Hematopoietic multipotent progenitor cell (in vitro differentiated cells): ENCODE results near the gene PAPPA. TPM values are rescaled to one million over a fixed set of nuclear protein-coding genes. Genes with fewer than 3 reads are reported as not detected.

ENCODE experiments used
- DNase-seq, 3 donors: peaks; one replicate each; pipeline ENCODE4 v3.0.0-alpha.2; 2011 to 2015; ENCODE audit warnings: low read depth in 2 of 3, low spot score in 2 of 3
- total RNA-seq: library from RNA; depleted of rRNA; stranded (reverse); fragments of >200 nt; gene quantifications from one replicate; pipeline ENCODE4 v1.2.3, GENCODE V29; 2012

PAPPA gene
- total RNA-seq, 1 donor, result under 0.01 TPM

GRCh38 chr9:116449949-116450348 is 296.4 kb downstream of the PAPPA start:
- DNase-seq, result no peak

- DNase-seq, result peak in 2 of 3 donors; percentile 38 to 48
These were observed 297.0 kb downstream of the PAPPA start for GRCh38 chr9:116450378-116451139.

DNA sequence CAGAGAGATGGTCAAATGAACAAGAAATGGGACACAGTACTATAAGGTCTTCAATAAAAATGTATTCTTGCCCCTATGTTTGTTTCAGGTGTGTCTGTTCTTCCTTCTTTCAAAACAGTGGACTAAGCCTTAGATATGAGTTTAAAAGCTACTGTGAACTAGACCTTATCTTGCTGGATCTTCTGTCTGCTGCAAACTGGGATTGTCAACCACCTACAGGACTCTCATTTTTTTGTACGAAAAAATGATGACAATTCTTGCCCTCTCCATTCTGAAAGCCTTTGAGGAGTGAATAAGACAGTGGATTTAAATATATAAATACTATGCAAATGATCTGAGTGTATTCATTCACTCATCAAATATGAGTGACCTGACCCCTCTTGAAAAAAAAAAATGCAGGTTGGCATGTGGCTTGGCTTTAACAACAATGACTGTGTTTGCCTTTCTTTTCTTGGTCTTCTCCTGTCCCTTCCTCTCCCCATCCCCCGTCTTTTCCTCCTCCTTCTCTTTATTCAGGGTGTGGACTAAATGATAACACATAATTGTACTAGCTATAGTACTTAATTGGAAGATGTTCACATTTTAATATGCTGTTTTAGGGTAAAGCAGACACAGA is 298.0 kb downstream of the PAPPA start:
- DNase-seq, result no peak
